Peyer's patch (tissue), 4 donors: ENCODE results near the gene TXNRD2.

Experiments
- CTCF ChIP-seq, 6 experiments: fragments of 450-650 bp in 4 of 6; fragments of 200-600 bp in 2 of 6; sonication (generic) in 1 of 6; IDR thresholded peaks; one replicate each; pipeline ENCODE4 v1.5.1; 2017 to 2019; ENCODE audit warnings: antibody characterized with exemption in 6 of 6, mild to moderate bottlenecking in 3 of 6, moderate library complexity in 1 of 6
- POLR2A ChIP-seq, 2 donors: fragments of 450-650 bp; IDR thresholded peaks; one replicate each; pipeline ENCODE4 v1.5.1; 2017; ENCODE audit warnings: antibody characterized with exemption in 2 of 2, mild to moderate bottlenecking in 2 of 2, moderate library complexity in 2 of 2

DNA sequence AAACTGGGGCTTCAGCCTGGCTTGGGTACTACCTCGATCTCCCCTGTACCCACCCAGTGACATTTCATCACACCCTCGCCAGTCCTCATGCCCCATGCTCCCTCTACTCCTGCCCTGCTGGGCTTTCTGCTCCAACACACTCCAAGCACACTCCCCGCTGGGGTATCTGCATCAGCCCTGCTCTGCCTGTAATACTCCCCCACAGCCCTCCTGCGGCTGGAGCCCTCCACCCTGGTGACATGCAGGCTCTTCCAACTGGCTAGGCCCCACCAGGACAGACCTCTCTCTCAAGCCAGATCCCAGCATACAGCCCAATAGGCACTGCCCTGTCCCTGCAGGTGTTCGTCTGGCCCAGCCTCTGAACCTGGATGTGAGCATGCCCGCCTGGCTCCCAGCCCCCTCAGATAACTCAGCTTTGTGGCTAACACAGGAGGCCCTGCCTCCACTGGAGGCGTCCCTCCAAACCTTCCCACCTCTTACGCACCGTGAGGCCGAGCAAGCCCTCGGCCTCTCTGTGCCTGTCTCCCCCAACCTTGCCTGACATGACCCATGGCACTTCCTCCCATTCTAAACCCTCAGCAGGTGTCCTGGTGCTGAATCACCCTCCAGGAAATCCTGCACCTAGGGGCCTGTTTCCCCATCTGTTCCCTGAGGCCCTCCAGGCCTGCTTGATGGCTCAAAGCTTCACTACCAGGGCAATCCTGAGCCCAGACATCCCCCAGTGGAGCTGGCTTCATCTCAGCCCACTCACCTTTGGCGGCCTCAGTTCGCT, 33.5 kb upstream of the TXNRD2 start:
- no peak for TF ChIP-seq CTCF (IDR thresholded peaks at IDR 0.05)
- TF ChIP-seq POLR2A (IDR thresholded peaks at IDR 0.05): no peak
